ENCODE results near the gene DHX34.
"Not testable (repeated sequence)": the region's sequence is repeated elsewhere in the genome, so short reads cannot be mapped to it uniquely, and the experiment has no call there.

DHX34 gene

GRCh38 chr19:47348819-47349795, at the start of gene DHX34 (continued):
- TF ChIP-seq ZNF292 (tag by site-specific recombination; IDR thresholded peaks at IDR 0.05; ENCODE audit: borderline replicate concordance, low read depth) (no peak), PATZ1 (tag by site-specific recombination; IDR thresholded peaks at IDR 0.05) (peak; percentile 82), ZIC2 (tag by site-specific recombination; IDR thresholded peaks at IDR 0.05) (peak; percentile 40), ZNF571 (tag by site-specific recombination; IDR thresholded peaks at IDR 0.05) (no peak), ZNF10 (tag by site-specific recombination; IDR thresholded peaks at IDR 0.05) (no peak), ZNF561 (tag by site-specific recombination; IDR thresholded peaks at IDR 0.05; ENCODE audit: borderline replicate concordance) (peak; percentile 68; the same call in 1 of the 2 replicates), ZNF645 (tag by site-specific recombination; IDR thresholded peaks at IDR 0.05) (0 out of 2 replicates have a peak, but pooled peaks have one; percentile 38), ZNF335 (tag by site-specific recombination; conservative IDR thresholded peaks at IDR 0.05) (peak; percentile 73)
- TF ChIP-seq, protein P1, sequence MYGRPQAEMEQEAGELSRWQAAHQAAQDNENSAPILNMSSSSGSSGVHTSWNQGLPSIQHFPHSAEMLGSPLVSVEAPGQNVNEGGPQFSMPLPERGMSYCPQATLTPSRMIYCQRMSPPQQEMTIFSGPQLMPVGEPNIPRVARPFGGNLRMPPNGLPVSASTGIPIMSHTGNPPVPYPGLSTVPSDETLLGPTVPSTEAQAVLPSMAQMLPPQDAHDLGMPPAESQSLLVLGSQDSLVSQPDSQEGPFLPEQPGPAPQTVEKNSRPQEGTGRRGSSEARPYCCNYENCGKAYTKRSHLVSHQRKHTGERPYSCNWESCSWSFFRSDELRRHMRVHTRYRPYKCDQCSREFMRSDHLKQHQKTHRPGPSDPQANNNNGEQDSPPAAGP (tag by site-specific recombination; IDR thresholded peaks at IDR 0.05): 0 out of 2 replicates have a peak, but pooled peaks have one; percentile 50

GRCh38 chr19:47300867-47301266, 48.2 kb upstream of the DHX34 start:
- ChIA-PET POLR2A (interaction anchor here (0.6 kb wide), 1 partner anchor 105 kb away, joined by 3 read pairs; no protein-coding TSS in a partner anchor), CTCF (interaction anchor here (0.6 kb wide), 2 partner anchors 54 to 90 kb away, joined by 3 read pairs; no protein-coding TSS in a partner anchor)
- not testable (repeated sequence) for H3K4me3 ChIP-seq (ENCODE audit: low read depth, low read length); H3K4me1 ChIP-seq (ENCODE audit: control insufficient read depth, insufficient read depth, low read length); H3K36me3 ChIP-seq (ENCODE audit: control insufficient read depth in 2 of 2, insufficient read depth in 1 of 2, low read length in 2 of 2); H3K9me3 ChIP-seq (ENCODE audit: control insufficient read depth, insufficient read depth, low read depth, low read length); H3K27ac ChIP-seq (ENCODE audit: extremely low read depth, low read depth, low read length)

DNA sequence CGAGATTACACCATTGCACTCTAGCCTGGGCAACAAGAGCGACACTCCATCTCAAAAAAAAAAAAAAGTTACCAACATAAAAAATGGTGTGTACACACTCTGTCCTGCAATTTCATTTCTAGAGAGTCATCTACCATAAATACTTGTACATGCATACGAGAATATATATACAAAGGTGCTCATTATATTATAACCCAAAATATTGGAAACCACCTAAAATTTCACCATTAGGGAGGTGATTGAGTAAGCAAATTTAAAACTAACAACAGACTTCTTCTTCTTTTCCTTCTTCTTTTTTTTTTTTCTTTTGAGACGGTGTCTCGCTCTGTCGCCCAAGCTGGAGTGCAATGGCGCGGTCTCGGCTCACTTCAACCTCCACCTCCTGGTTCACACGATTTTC, 46.9 kb upstream of the DHX34 start:
- no peaks in the 10 kb centered on the region for H3K36me3 ChIP-seq (ENCODE audit: control insufficient read depth in 2 of 2, insufficient read depth in 1 of 2, low read length in 2 of 2)
- POLR2A ChIA-PET: no interaction called here
- no peak overlapping the region for H3K4me3 ChIP-seq (ENCODE audit: low read depth, low read length)
- no peaks in the 10 kb centered on the region for H3K9me3 ChIP-seq (ENCODE audit: control insufficient read depth, insufficient read depth, low read depth, low read length)
- CTCF ChIA-PET: interaction anchor here (1.3 to 1.4 kb wide), 2 partner anchors 22 to 47 kb away, joined by 3 to 4 read pairs; partner anchors contain the start of gene DHX34
- no peak overlapping the region for H3K27ac ChIP-seq (ENCODE audit: extremely low read depth, low read depth, low read length)
- no peaks in the 10 kb centered on the region for H3K4me1 ChIP-seq (ENCODE audit: control insufficient read depth, insufficient read depth, low read length)
- TF ChIP-seq ZBTB20 (tag by site-specific recombination; IDR thresholded peaks at IDR 0.05) (no peak), ZBTB1 (tag by site-specific recombination; IDR thresholded peaks at IDR 0.05) (no peak), ZNF121 (tag by site-specific recombination; IDR thresholded peaks at IDR 0.05) (no peak), ZNF341 (tag by site-specific recombination; IDR thresholded peaks at IDR 0.05; ENCODE audit: low read depth) (no peak), BCL11A (tag by site-specific recombination; IDR thresholded peaks at IDR 0.05; ENCODE audit: low read depth) (no peak)

- no peak overlapping the region for H3K27ac ChIP-seq (ENCODE audit: extremely low read depth, low read depth, low read length)
- ChIA-PET CTCF (interaction anchor here (0.6 to 2.5 kb wide), 12 partner anchors 7 to 485 kb away, joined by 3 to 19 read pairs (median 3); partner anchors contain the start of gene EHD2), POLR2A (no interaction called here)
- H3K4me1 ChIP-seq (ENCODE audit: control insufficient read depth, insufficient read depth, low read length): no peaks in the 10 kb centered on the region
- no peaks in the 10 kb centered on the region for H3K9me3 ChIP-seq (ENCODE audit: control insufficient read depth, insufficient read depth, low read depth, low read length)
- no peaks in the 10 kb centered on the region for H3K36me3 ChIP-seq (ENCODE audit: control insufficient read depth in 2 of 2, insufficient read depth in 1 of 2, low read length in 2 of 2)
- no peak overlapping the region for H3K4me3 ChIP-seq (ENCODE audit: low read depth, low read length)
- TF ChIP-seq ZNF76 (tag by site-specific recombination; IDR thresholded peaks at IDR 0.05; ENCODE audit: borderline replicate concordance, low read depth) (no peak), ZNF521 (tag by site-specific recombination; IDR thresholded peaks at IDR 0.05) (no peak), INSM2 (tag by site-specific recombination; IDR thresholded peaks at IDR 0.05) (no peak), ZBTB48 (tag by site-specific recombination; IDR thresholded peaks at IDR 0.05) (no peak), ZNF426 (tag by site-specific recombination; IDR thresholded peaks at IDR 0.05) (no peak), ZNF146 (tag by site-specific recombination; IDR thresholded peaks at IDR 0.05) (no peak), TRIM28 (IDR thresholded peaks at IDR 0.05; ENCODE audit: borderline replicate concordance, low read length) (no peak)
- TF ChIP-seq, protein P2, sequence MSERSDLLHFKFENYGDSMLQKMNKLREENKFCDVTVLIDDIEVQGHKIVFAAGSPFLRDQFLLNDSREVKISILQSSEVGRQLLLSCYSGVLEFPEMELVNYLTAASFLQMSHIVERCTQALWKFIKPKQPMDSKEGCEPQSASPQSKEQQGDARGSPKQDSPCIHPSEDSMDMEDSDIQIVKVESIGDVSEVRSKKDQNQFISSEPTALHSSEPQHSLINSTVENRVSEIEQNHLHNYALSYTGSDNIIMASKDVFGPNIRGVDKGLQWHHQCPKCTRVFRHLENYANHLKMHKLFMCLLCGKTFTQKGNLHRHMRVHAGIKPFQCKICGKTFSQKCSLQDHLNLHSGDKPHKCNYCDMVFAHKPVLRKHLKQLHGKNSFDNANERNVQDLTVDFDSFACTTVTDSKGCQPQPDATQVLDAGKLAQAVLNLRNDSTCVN (tag by site-specific recombination; optimal IDR thresholded peaks at IDR 0.05): no peak
Measured at GRCh38 chr19:47303966-47304365, 45.1 kb upstream of the DHX34 start.
